Brain microvascular endothelial cell (primary cell): ENCODE data around the gene TEKT5.

ENCODE experiments used
- DNase-seq: peaks from one replicate; pipeline ENCODE4 v3.0.0-alpha.2; 2020
- H3K27ac ChIP-seq: fragments of 250-450 bp; sonication (Bioruptor Pico); 2 replicates; pipeline ENCODE4 v1.5.1; 2020; ENCODE audit warnings: mild to moderate bottlenecking, moderate library complexity
- H3K27me3 ChIP-seq: fragments of 250-450 bp; sonication (Bioruptor Pico); replicated peaks from 2 replicates; pipeline ENCODE4 v1.5.1; 2020; ENCODE audit warnings: mild to moderate bottlenecking
- H3K36me3 ChIP-seq: fragments of 250-450 bp; sonication (Bioruptor Pico); replicated peaks from 2 replicates; pipeline ENCODE4 v1.5.1; 2020; ENCODE audit warnings: mild to moderate bottlenecking
- H3K4me3 ChIP-seq: 2 replicates; pipeline ENCODE4 v1.5.1; 2011; ENCODE audit warnings: low read depth, mild to moderate bottlenecking, control low read depth, low read length, moderate library complexity
- CTCF ChIP-seq: IDR thresholded peaks from 2 replicates; pipeline ENCODE4 v1.5.1; 2011; ENCODE audit warnings: low read depth, mild to moderate bottlenecking, moderate library complexity, low read length, control low read depth, inconsistent platforms; ENCODE audit errors: missing control alignments
- in situ Hi-C: cut with HindIII; loops from 2 replicates; pipeline ENCODE4 v1.10.0; 2017; ENCODE audit warnings: low sequenced_read_pairs, low pct_ligation_motif_present

Gene TEKT5

GRCh38 chr16:10597187-10597601, 97.5 kb downstream of the TEKT5 start:
- DNase-seq: no peak
- no peak overlapping the region for H3K4me3 ChIP-seq
- in situ Hi-C loops: no loop called here
- H3K27ac ChIP-seq: no peak overlapping the region
- no peak for TF ChIP-seq CTCF
- no peaks in the 10 kb centered on the region for H3K27me3 ChIP-seq
- no peaks in the 10 kb centered on the region for H3K36me3 ChIP-seq

- H3K36me3 ChIP-seq: no peaks in the 10 kb centered on the region
- H3K27me3 ChIP-seq: no peaks in the 10 kb centered on the region
Measured at GRCh38 chr16:10594312-10594950, 100.3 kb downstream of the TEKT5 start.

GRCh38 chr16:10592611-10593010, 102.1 kb downstream of the TEKT5 start:
- no peaks in the 10 kb centered on the region for H3K36me3 ChIP-seq
- no peak for TF ChIP-seq CTCF
- no peak for DNase-seq
- no peak overlapping the region for H3K4me3 ChIP-seq
- no peak overlapping the region for H3K27ac ChIP-seq
- in situ Hi-C loops: no loop called here
- no peaks in the 10 kb centered on the region for H3K27me3 ChIP-seq

More at GRCh38 chr16:10594312-10594950, 100.3 kb downstream of the TEKT5 start:
- in situ Hi-C loops: no loop called here
- Histone ChIP-seq H3K4me3 (no peak overlapping the region), H3K27ac (no peak overlapping the region)
- no peak for TF ChIP-seq CTCF
- DNase-seq: no peak

GRCh38 chr16:10590342-10590741, 104.4 kb downstream of the TEKT5 start:
- no peaks in the 10 kb centered on the region for H3K27me3 ChIP-seq
- in situ Hi-C loops: no loop called here
- H3K27ac ChIP-seq: no peak overlapping the region
- no peak overlapping the region for H3K4me3 ChIP-seq
- no peaks in the 10 kb centered on the region for H3K36me3 ChIP-seq
- no peak for DNase-seq
- no peak for TF ChIP-seq CTCF

DNA sequence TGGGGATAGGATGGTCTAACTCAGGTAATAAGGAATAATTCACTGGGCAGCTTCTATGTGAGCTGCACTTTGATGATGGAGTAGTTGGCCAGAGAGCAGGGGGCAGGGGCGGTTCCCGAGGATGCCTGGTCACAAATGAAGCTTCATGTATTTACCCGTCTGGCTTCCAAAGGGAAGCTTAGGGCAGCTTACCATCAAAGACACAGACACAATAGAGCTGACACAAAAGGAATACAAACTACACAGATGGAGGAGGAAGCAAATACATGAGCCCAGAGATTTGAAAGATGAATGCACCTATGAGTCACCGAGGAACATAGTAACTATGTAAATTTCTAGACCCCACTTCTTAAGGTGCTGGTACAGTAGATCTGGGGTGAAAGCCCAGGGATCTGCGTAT, 105.6 kb downstream of the TEKT5 start:
- TF ChIP-seq CTCF: no peak
- no peak overlapping the region for H3K4me3 ChIP-seq
- no peak overlapping the region for H3K27ac ChIP-seq
- DNase-seq: no peak
- H3K36me3 ChIP-seq: no peaks in the 10 kb centered on the region
- in situ Hi-C loops: no loop called here
- H3K27me3 ChIP-seq: no peaks in the 10 kb centered on the region

DNA sequence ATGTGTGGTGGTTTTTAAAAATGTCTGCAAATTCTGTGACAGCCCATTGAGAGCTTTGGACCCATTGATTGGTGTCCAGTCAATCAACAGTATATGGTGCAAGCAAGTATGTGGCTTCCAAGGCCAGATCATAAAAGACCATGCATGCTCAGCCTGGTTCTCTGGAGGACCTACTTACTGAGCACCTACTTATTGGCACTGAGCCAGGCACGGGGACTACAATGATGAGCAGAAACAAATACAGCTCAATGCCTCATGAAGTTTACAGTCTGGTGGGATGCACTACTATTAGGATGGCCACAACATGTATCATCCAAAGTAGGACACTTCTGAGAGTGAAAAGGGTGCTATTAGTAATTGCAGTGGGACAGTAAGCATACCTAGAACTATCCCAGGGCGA, 107.1 kb downstream of the TEKT5 start:
- in situ Hi-C loops: no loop called here
- TF ChIP-seq CTCF: no peak
- H3K4me3 ChIP-seq: no peak overlapping the region
- no peaks in the 10 kb centered on the region for H3K36me3 ChIP-seq
- H3K27ac ChIP-seq: no peak overlapping the region
- no peaks in the 10 kb centered on the region for H3K27me3 ChIP-seq
- no peak for DNase-seq
